CD4-positive, alpha-beta T cell treated with Interleukin-15 for 4 hours (primary cell): ENCODE results near the gene IFNL2.
"Not testable (repeated sequence)": the region's sequence is repeated elsewhere in the genome, so short reads cannot be mapped to it uniquely, and the experiment has no call there.

Experiments
- DNase-seq: peaks from one replicate; pipeline ENCODE4 v3.0.0-alpha.2; 2020; ENCODE audit warnings: low spot score

Gene IFNL2

GRCh38 chr19:39297931-39298634 is 29.9 kb downstream of the IFNL2 start:
- peak; percentile 50 for DNase-seq

GRCh38 chr19:39299404-39299803 is 31.2 kb downstream of the IFNL2 start:
- peak; percentile 12 for DNase-seq

GRCh38 chr19:39299832-39300231 is 31.6 kb downstream of the IFNL2 start:
- DNase-seq = no peak

GRCh38 chr19:39301021-39301420 is 32.8 kb downstream of the IFNL2 start:
- DNase-seq = no peak

GRCh38 chr19:39301562-39301961 is 33.4 kb downstream of the IFNL2 start:
- no peak for DNase-seq

GRCh38 chr19:39303373-39304184 is 35.4 kb downstream of the IFNL2 start:
- no peak for DNase-seq

GRCh38 chr19:39304185-39304513 is 36.0 kb downstream of the IFNL2 start:
- DNase-seq = no peak

- DNase-seq = no peak
These were observed 36.7 kb downstream of the IFNL2 start for GRCh38 chr19:39304701-39305571.

GRCh38 chr19:39306075-39306474 is 37.9 kb downstream of the IFNL2 start:
- DNase-seq = no peak

GRCh38 chr19:39307046-39307821 is 39.0 kb downstream of the IFNL2 start:
- no peak for DNase-seq

GRCh38 chr19:39307822-39308530 is 39.8 kb downstream of the IFNL2 start:
- no peak for DNase-seq

GRCh38 chr19:39308531-39309304 is 40.5 kb downstream of the IFNL2 start:
- no peak for DNase-seq

- not testable (repeated sequence) for DNase-seq
These were observed 41.1 kb downstream of the IFNL2 start for GRCh38 chr19:39309305-39309670.

GRCh38 chr19:39310558-39311311 is 42.5 kb downstream of the IFNL2 start:
- no peak for DNase-seq

GRCh38 chr19:39314016-39314728 is 46.0 kb downstream of the IFNL2 start:
- DNase-seq = no peak

GRCh38 chr19:39315933-39316332 is 47.7 kb downstream of the IFNL2 start:
- DNase-seq = no peak

GRCh38 chr19:39316627-39317321 is 48.6 kb downstream of the IFNL2 start:
- DNase-seq = no peak

- DNase-seq = no peak
These were observed 49.3 kb downstream of the IFNL2 start for GRCh38 chr19:39317476-39317875.
